Germinal center (tissue), 1 donor: ENCODE data around the gene CFAP119.
A peak's percentile ranks its signal among the peaks of the same experiment; 100 is the strongest.

Experiments
- DNase-seq: peaks from one replicate; pipeline ENCODE4 v3.0.0; 2012; ENCODE audit warnings: mixed read lengths, low spot score

CFAP119 gene

GRCh38 chr16:30762991-30763725, 1.3 kb upstream of the CFAP119 start:
- DNase-seq: no peak

- peak; percentile 75 for DNase-seq
Measured at GRCh38 chr16:30761427-30761927, 385 bp downstream of the CFAP119 start.

- peak; percentile 31 for DNase-seq
Measured at GRCh38 chr16:30760577-30761426, 1.1 kb downstream of the CFAP119 start.

DNA sequence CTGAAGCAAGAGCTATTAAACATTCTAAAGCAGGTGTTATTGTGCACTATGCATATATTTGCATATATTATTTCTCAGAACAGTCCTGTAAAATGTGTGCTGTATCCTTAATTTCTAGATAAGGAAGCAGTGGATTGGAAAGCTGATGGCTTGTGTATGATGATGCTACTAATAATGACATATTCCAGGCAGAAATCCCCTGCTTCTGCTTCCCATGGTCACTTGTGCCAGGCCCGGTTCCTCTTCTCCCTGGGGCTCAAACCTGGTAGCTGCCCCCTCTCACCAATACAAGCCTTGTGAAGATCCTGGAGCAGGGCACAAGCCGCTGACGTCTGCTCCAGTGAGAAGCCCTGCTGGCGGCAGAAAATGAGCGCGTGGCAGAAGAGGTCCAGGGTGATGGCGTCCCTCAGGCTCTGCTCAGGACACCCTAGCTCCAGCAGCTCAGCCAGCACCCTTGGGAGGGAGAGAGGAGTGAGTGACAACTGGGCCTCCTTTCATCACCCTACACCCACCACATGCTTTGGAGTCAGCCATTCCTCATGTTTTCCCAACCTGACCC, 1.8 kb downstream of the CFAP119 start:
- no peak for DNase-seq

- DNase-seq: no peak
Measured at GRCh38 chr16:30758988-30759491, 2.8 kb downstream of the CFAP119 start.

DNA sequence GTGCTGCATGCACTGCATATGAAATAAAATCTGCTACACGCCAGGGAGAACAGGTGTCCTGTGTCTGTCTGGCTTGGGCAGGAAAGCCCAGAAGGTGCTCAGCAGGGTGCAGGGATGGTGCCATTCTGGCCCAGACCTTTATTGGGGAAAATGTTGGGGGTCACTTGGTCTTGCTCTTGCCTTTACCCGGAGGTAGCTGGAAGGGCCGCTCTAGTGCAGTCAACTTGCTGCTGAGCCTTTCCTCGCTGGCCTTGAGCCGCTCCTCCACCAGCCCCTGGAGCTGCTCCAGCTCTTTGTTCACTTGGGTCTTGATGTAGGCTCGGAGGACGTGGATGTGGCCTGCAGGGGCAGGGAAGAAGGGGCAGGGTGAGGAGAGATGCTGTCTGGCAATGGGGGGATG, 4.5 kb downstream of the CFAP119 start:
- no peak for DNase-seq

DNA sequence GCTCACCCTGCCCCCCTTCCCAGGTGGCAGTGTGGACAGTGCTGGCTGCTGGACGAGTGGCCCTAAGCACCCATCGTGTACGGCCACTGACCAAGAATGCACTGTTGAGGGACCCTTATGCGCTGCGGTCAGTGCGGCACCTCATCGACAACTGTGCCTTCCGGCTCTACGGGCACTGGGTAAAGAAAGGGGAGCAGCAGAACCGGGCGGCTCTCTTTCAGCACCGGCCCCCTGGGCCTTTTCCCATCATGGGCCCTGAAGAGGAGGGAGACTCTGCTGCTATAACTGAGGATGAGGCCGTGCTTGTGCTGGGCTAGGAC, 5.1 kb downstream of the CFAP119 start:
- no peak for DNase-seq

DNA sequence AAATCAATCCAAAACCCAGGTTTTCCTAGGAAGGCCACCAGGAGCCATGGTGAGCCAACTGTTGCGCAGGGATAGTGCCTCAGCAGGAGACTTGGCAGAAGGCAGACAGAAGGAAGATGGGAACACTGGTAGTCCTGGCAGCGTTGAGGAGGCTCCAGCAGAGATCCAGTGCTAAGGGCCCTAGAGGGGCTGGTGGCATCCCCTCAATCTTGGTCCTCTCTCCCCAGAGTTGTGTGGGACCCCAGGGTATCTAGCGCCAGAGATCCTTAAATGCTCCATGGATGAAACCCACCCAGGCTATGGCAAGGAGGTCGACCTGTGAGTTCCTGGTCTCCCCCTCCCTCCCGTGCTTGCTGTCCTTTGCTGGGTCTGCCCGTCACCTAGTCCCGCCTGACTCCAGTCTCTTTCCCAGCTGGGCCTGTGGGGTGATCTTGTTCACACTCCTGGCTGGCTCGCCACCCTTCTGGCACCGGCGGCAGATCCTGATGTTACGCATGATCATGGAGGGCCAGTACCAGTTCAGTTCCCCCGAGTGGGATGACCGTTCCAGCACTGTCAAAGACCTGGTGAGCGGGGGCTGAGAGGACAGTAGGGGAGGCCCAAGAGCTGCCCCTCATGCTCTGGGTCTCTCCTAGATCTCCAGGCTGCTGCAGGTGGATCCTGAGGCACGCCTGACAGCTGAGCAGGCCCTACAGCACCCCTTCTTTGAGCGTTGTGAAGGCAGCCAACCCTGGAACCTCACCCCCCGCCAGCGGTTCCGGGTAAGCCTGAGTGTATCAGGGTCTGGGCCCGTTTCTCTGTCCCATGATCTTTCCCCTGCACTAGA, 5.7 kb downstream of the CFAP119 start:
- no peak for DNase-seq

DNA sequence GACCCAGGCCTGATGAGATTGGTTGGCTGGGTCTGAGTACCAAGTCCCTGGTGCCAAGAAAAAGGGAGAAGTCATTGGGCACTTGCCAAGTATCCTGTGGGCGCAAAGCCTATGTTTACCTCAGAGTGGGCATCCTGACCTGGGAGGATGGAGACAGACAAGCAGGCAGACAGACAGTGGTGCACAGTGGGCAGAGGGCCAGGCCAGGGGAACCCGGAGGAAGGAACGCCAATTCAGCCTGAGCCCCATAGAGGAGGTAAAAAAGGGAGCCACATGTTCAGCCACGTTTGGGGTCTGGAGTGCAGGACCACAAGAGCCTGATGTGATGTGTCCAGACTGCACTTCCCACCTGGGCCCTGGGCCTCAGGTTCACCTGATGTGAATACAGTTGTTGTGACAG, 8.3 kb downstream of the CFAP119 start:
- no peak for DNase-seq

- no peak for DNase-seq
Measured at GRCh38 chr16:30750876-30751465, 10.9 kb downstream of the CFAP119 start.

GRCh38 chr16:30750201-30750600, 11.7 kb downstream of the CFAP119 start:
- no peak for DNase-seq

- DNase-seq: peak; percentile 36
Measured at GRCh38 chr16:30748634-30749445, 13.0 kb downstream of the CFAP119 start.

DNA sequence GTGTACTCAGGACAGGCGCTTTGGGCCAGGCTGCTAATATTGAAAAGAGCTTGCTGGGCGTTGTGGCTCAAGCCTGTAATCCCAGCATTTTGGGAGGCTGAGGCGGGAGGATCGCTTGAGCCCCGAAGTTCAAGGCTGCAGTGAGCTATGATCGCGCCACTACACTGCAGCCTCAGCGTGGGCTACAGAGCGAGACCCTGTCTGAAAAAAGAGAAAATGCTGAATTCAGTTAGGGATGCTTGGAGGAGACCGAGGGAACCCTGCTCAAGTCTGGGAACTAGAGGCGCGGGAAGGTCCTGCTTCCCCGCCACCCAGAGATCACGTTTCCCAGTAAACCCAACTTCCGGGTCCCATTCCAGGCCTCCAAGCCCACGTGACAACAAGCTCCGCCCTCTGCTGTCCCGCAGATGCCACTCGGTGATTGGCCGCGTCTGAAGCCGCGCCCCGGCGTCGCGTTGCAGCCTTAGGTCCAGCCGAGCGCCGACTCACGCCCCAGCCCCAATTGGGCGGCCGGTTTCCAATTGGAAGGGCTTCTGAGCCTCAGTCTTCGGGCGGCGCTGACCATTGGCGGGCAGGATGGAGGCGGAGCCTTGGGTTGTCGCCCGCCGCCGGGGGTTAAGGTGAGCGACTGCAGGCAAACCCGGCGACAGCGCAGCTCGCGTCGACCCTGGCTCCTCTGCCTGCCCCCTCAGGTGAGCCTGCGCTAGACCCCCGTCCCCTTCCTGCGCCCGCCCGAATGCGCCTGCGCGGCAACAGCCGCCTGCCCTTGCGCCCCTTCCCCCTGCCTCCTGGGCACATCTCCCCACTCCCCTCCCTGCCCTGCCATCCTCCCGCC, 13.8 kb downstream of the CFAP119 start, which contains the start of gene PHKG2:
Gene PHKG2, plus strand, starts transcription at position 627 of the 835 bp plus-strand sequence. CDS start 396 bp downstream, outside the sequence.
- DNase-seq: peak; percentile 98

DNA sequence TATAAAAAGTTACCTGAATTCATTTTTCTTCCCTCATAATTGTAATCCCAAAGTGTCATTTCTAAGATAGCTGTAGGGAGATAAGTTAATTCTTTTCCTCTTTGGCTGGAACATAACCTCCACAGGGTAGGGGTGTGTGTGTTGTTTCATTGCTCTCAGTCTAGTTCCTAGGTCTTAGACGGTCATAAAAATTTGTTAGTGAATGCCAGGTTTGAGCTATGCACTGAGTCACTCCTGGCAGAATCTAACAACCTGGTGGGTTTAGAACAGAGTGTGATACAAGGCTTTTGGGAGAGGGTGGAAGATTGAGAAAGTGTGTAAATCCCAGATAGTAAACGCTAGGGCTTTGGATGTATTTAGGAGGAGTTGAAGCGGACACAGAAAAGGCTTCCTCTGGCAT, 14.5 kb downstream of the CFAP119 start:
- DNase-seq: no peak

GRCh38 chr16:30746638-30747175, 15.2 kb downstream of the CFAP119 start:
- DNase-seq: no peak

DNA sequence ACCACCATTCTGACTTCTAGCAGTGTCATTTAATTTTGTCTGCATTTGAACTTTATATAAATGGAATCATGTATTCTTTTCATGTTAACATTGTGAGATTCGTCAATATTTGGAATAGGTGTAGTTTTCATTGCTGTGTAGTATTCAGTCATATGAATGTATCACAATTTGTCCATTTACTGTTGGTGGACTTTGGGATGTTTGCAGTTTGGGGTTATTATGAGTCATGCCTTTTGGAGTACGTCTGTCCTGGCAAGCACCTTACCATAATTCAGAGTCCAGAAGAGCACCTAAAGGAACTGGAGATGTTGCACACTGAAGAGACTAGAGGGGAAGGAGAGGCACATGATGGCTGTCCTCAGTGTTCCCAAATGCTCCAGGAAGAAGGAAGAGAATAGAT, 16.8 kb downstream of the CFAP119 start:
- DNase-seq: no peak

- no peak for DNase-seq
Measured at GRCh38 chr16:30744183-30744582, 17.7 kb downstream of the CFAP119 start.

DNA sequence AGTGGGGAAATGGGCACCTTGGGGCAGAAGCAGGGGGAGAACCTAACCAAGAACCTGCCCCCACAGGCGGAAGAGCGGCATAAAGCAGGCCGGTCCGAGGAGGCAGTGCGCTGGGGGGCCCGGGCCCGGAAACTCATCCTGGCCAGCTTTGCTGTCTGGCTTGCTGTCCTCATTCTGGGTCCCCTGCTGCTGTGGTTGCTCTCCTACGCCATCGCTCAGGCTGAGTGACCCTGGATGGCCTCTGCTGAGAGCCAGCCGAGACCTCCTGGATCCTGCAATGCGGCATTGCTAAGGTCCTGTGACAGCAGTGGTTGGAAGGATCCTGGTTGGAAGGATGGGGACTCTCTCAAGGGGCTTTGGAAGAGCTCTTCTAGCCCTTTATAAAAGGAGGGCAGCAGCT, 18.1 kb downstream of the CFAP119 start:
- DNase-seq: no peak

GRCh38 chr16:30741461-30741914, 20.4 kb downstream of the CFAP119 start:
- DNase-seq: no peak
